Sigmoid colon (tissue), 3 donors: Measurements from ENCODE around the gene SLC27A2.

ENCODE experiments used
- CTCF ChIP-seq, 4 experiments: fragments of 450-650 bp in 3 of 4; fragments of 200-600 bp in 1 of 4; IDR thresholded peaks; one replicate each; pipeline ENCODE4 v1.5.1; 2016 to 2019; ENCODE audit warnings: antibody characterized with exemption in 4 of 4, mild to moderate bottlenecking in 3 of 4, moderate library complexity in 2 of 4
- POLR2A ChIP-seq, 2 donors: fragments of 450-650 bp; IDR thresholded peaks; one replicate each; pipeline ENCODE4 v1.6.1; 2016; ENCODE audit warnings: antibody characterized with exemption in 2 of 2, mild to moderate bottlenecking in 2 of 2, moderate library complexity in 2 of 2

DNA sequence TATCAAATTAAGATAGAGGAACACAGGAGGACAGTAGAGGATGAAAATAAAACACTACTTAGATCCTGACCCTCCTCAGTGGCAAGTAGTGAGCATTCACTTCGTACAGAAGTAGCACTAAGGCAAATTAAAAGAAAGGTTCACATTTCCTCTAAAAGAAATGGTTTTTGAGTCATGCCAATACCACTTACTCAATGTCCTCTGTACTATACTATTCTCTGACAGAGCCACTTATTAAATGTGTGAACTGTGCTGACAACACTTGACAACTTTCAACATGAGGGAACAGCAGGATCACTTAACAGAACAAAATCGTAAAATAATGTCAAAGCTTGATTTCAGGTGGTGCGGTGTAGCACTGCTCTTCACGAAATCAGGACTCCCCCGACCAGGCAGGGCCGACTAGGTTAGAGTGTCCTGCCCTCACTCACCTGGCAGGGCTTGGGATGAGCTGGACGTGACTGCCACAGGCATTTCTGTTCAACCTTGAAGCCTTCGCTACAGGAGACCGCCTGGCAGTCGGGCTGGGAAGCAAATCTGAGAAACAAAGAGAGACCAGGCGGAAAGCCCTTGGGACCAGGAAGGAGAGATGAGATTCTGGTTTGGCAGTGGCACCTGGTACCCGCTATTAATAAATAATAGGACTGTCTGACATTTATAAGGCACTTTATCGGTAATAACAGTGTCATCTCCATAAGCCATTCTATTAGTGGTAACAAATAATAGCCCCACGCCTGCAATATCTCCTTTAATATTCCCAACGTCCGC is 611 bp upstream of the SLC27A2 start:
- TF ChIP-seq POLR2A (IDR thresholded peaks at IDR 0.05) (no peak), CTCF (IDR thresholded peaks at IDR 0.05) (no peak)
